A673 (cell line): ENCODE results near the gene RFPL1. TPM values are rescaled to one million over a fixed set of nuclear protein-coding genes. Genes with fewer than 3 reads are reported as not detected.

Experiments used
- BruUV-seq: library from RNA; stranded (reverse); fragments of 400-500 nt; replicated peaks from 2 replicates; lab custom pipeline; 2021; lab: Mats Ljungman, UMichigan
- CTCF ChIA-PET: fragments of 300-600 bp; sonication (Branson Sonifier 250); formaldehyde crosslinking; loops from one replicate; lab custom pipeline; 2022; ENCODE audit warnings: antibody characterized with exemption; lab: Charles Lee
- POLR2A ChIA-PET: fragments of 300-600 bp; sonication (Branson Sonifier 250); formaldehyde crosslinking; loops from one replicate; lab custom pipeline; 2022; ENCODE audit warnings: antibody characterized with exemption; ENCODE audit not compliant: low non-redundant PET; lab: Charles Lee
- DNase-seq: peaks from one replicate; pipeline ENCODE4 v3.0.0-alpha.2; 2015; ENCODE audit warnings: low spot score
- H3K27ac ChIP-seq: fragments of 200-600 bp; sonication (generic); 2 replicates; pipeline ENCODE4 v1.5.1; 2016; ENCODE audit warnings: mixed run types, low read depth, mild to moderate bottlenecking, mixed read lengths, antibody characterized with exemption, low read length; ENCODE audit not compliant: poor library complexity, severe bottlenecking
- H3K27me3 ChIP-seq: fragments of 200-600 bp; sonication (generic); replicated peaks from 2 replicates; pipeline ENCODE4 v1.6.1; 2017; ENCODE audit warnings: mixed run types, low read depth, mild to moderate bottlenecking, mixed read lengths, antibody characterized with exemption, low read length; ENCODE audit not compliant: insufficient read depth, poor library complexity
- H3K36me3 ChIP-seq: fragments of 200-600 bp; sonication (generic); 2 replicates; pipeline ENCODE4 v1.6.1; 2016; ENCODE audit warnings: mixed run types, mild to moderate bottlenecking, mixed read lengths, antibody characterized with exemption, low read length; ENCODE audit not compliant: insufficient read depth, poor library complexity, severe bottlenecking
- H3K4me1 ChIP-seq: fragments of 200-600 bp; sonication (generic); 2 replicates; pipeline ENCODE4 v1.6.1; 2017; ENCODE audit warnings: mixed run types, mild to moderate bottlenecking, mixed read lengths, antibody characterized with exemption, low read length; ENCODE audit not compliant: insufficient read depth, poor library complexity, severe bottlenecking
- H3K4me3 ChIP-seq: fragments of 200-600 bp; sonication (generic); 2 replicates; pipeline ENCODE4 v1.5.1; 2016; ENCODE audit warnings: low read depth, mixed run types, mild to moderate bottlenecking, mixed read lengths, low read length; ENCODE audit not compliant: poor library complexity, severe bottlenecking
- H3K9me3 ChIP-seq: fragments of 200-600 bp; sonication (generic); 2 replicates; pipeline ENCODE4 v1.6.1; 2016; ENCODE audit warnings: mixed run types, low read depth, mild to moderate bottlenecking, mixed read lengths, antibody characterized with exemption, low read length; ENCODE audit not compliant: poor library complexity, severe bottlenecking
- CTCF ChIP-seq: fragments of 300-800, 200-600 bp; sonication (generic); conservative IDR thresholded peaks from 2 replicates; pipeline ENCODE4 v1.5.1; 2017; ENCODE audit warnings: low read depth, mild to moderate bottlenecking, antibody characterized with exemption, low read length, moderate library complexity, mixed read lengths
- EZH2 ChIP-seq: fragments of 200-600 bp; sonication (generic); IDR thresholded peaks from 2 replicates; pipeline ENCODE4 v1.6.1; 2017; ENCODE audit warnings: borderline replicate concordance, low read depth, mild to moderate bottlenecking, mixed read lengths, antibody characterized with exemption, low read length; ENCODE audit not compliant: poor library complexity, severe bottlenecking
- intact Hi-C: fragments of 100-400 bp; cut with micrococcal nuclease; formaldehyde crosslinking; loops from one replicate; pipeline ENCODE4 v1.10.0; 2022; ENCODE audit not compliant: unreplicated experiment
- total RNA-seq: library from RNA; stranded (reverse); gene quantifications from 2 replicates; pipeline ENCODE4 v1.2.3, GENCODE V29; 2021

Gene RFPL1
- total RNA-seq, 1 experiment from 2014 or later, result not detected

GRCh38 chr22:29393019-29393608 lies 45.3 kb upstream of the RFPL1 start:
- Histone ChIP-seq H3K4me1 (peaks cover 3% of the 10 kb centered on the region), H3K4me3 (no peak overlapping the region), H3K27me3 (no peaks in the 10 kb centered on the region), H3K27ac (no peak overlapping the region), H3K9me3 (no peaks in the 10 kb centered on the region), H3K36me3 (no peaks in the 10 kb centered on the region)
- TF ChIP-seq CTCF (no peak), EZH2 (no peak)
- intact Hi-C loops, result loop anchor here (10.0 kb wide), 1 partner anchor 112 kb away; no protein-coding TSS in a partner anchor
- POLR2A ChIA-PET, result no interaction called here
- CTCF ChIA-PET, result no interaction called here
- DNase-seq, result no peak
- BruUV-seq, result no TSS peak

GRCh38 chr22:29394931-29395581 lies 43.3 kb upstream of the RFPL1 start:
- H3K27ac ChIP-seq, result no peak overlapping the region
- CTCF ChIA-PET, result interaction anchor here (0.5 to 0.6 kb wide), 2 partner anchors 23 to 216 kb away, joined by 3 to 7 read pairs; no protein-coding TSS in a partner anchor
- H3K9me3 ChIP-seq, result no peaks in the 10 kb centered on the region
- DNase-seq, result peak; percentile 87
- intact Hi-C loops, result loop anchor here (1.0 to 10.0 kb wide), 2 partner anchors 110 to 694 kb away; no protein-coding TSS in a partner anchor
- POLR2A ChIA-PET, result no interaction called here
- H3K4me3 ChIP-seq, result no peak overlapping the region
- H3K4me1 ChIP-seq, result no peaks in the 10 kb centered on the region
- no TSS peak for BruUV-seq
- peak; percentile 93 for TF ChIP-seq CTCF
- TF ChIP-seq EZH2, result no peak
- no peaks in the 10 kb centered on the region for H3K36me3 ChIP-seq
- H3K27me3 ChIP-seq, result no peaks in the 10 kb centered on the region

GRCh38 chr22:29396126-29396525 lies 42.3 kb upstream of the RFPL1 start:
- DNase-seq, result no peak
- Histone ChIP-seq H3K27ac (no peak overlapping the region), H3K4me3 (no peak overlapping the region), H3K4me1 (no peaks in the 10 kb centered on the region), H3K27me3 (no peaks in the 10 kb centered on the region), H3K9me3 (no peaks in the 10 kb centered on the region), H3K36me3 (no peaks in the 10 kb centered on the region)
- BruUV-seq, result no TSS peak
- intact Hi-C loops, result loop anchor here (10.0 kb wide), 1 partner anchor 109 kb away; no protein-coding TSS in a partner anchor
- no peak for TF ChIP-seq CTCF
- no peak for TF ChIP-seq EZH2
- POLR2A ChIA-PET, result no interaction called here
- CTCF ChIA-PET, result interaction anchor here (0.8 kb wide), 1 partner anchor 108 kb away, joined by 3 read pairs; no protein-coding TSS in a partner anchor
